ENCODE data around the gene PTPRK.

Gene PTPRK

DNA sequence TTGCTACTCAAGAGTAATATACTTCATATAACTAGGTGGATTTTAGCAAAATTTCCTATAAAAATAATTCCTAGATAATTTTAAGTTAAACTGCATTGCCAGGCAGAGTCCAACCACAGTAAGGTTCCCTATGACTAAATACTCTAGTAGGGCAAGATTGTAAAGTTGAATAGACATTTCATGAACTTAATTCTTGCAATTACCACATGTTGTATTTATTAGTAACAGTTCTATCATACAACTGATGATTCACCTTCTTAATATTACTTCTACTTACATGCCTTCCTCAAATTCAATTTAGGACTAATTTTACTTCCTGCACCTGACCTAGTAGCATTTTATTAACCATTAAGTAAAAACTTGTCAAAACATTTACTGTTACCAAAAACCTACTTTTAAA, 352.8 kb downstream of the PTPRK start:
- TF ChIP-seq, protein P1, sequence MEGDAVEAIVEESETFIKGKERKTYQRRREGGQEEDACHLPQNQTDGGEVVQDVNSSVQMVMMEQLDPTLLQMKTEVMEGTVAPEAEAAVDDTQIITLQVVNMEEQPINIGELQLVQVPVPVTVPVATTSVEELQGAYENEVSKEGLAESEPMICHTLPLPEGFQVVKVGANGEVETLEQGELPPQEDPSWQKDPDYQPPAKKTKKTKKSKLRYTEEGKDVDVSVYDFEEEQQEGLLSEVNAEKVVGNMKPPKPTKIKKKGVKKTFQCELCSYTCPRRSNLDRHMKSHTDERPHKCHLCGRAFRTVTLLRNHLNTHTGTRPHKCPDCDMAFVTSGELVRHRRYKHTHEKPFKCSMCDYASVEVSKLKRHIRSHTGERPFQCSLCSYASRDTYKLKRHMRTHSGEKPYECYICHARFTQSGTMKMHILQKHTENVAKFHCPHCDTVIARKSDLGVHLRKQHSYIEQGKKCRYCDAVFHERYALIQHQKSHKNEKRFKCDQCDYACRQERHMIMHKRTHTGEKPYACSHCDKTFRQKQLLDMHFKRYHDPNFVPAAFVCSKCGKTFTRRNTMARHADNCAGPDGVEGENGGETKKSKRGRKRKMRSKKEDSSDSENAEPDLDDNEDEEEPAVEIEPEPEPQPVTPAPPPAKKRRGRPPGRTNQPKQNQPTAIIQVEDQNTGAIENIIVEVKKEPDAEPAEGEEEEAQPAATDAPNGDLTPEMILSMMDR (conservative IDR thresholded peaks at IDR 0.05), result no peak
- H3K27ac ChIP-seq, result no peak overlapping the region

DNA sequence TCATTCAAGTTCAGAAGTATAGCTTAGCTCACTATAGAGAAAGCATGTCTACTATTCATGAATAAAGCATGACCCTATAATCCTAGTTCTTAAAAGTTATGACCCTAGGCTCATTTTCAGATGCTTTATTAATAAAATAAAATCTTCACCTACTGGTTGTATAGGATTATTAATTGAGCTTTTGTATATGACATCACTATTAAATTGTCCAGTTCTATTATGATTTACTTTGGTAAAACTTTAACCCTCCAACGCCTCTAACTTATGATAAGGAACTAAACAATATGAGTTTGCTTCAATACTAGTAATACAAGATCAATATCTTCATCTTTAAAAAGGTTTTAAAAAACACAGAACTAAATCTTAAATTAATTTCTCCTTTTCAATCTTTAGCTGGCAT, 356.1 kb downstream of the PTPRK start:
- TF ChIP-seq, protein P1 (conservative IDR thresholded peaks at IDR 0.05), result no peak
- H3K27ac ChIP-seq, result no peak overlapping the region

DNA sequence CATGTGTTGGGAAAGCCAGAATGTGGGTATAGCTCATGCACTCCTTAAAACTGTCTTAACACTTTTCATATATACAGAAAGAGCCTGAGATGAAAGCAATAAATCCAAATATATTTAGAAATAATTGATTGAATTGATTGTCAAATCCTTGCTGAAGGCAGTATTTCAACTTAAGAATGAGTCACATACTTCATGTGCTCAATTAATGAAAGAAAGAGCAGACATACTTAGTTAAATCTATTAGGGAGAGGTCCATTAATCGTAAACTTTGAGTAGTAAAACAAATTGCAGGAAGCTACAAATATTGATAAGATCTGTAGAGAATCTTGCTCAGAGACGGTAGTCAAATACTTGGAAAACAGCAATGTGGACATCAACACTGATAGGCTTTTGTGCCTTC, 358.0 kb downstream of the PTPRK start:
- TF ChIP-seq, protein P1 (conservative IDR thresholded peaks at IDR 0.05), result no peak
- H3K27ac ChIP-seq, result no peak overlapping the region

DNA sequence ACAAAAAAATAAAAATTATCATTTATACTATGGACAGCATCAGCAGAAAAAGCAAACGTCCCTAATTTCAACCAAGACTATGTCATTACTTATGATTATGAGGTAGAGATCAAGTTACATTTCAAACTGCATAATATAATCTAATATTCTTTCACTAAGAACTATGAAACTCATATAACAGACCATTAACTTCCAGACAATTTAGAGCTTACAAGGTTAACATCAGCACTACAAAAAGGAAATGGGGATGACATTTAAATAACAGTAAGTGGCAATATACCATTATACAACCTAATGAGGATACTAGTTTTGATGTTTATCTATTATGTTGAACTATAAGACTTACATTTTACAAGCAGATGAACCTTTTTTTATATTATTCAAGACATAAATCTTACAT, 358.6 kb downstream of the PTPRK start:
- TF ChIP-seq, protein P1 (conservative IDR thresholded peaks at IDR 0.05), result no peak
- no peak overlapping the region for H3K27ac ChIP-seq

DNA sequence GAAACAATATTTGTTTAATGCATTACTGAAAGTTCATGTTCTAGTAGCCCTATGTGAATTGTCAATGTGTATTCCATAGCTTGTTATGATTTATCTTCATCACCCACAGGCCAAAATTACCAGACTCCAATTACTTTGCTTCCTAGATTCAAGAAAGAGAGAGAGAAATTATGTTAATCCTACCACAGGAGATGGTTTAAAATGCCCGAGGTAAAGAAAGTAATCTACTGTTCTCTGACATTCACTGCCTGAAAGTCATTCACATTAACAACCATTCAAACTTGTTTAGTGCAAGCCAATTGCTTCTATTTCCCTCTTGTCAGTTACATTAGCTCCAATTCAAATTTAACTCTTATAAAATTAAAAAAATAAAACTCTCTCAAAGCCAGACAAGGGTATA, 359.1 kb downstream of the PTPRK start:
- TF ChIP-seq, protein P1 (conservative IDR thresholded peaks at IDR 0.05), result no peak
- H3K27ac ChIP-seq, result no peak overlapping the region

DNA sequence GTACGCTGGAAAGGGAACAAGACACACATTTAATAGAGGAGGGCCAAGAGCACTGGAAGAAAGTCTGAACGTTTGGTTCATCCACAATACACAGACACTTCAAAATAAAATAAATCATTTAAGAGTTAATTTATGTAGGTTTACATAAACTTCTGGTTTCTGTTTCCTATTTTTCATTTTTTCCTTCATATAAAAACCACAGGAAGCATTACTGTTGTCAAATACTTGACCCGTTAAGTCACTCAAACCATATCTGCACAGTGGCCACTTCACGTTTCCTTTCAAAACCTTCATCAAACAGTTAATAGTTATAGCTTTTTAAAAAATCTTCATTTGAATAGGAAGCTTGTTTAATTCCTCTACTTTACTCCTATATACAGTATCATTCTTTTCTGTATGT, 361.9 kb downstream of the PTPRK start:
- TF ChIP-seq, protein P1 (conservative IDR thresholded peaks at IDR 0.05), result no peak
- H3K27ac ChIP-seq, result no peak overlapping the region

DNA sequence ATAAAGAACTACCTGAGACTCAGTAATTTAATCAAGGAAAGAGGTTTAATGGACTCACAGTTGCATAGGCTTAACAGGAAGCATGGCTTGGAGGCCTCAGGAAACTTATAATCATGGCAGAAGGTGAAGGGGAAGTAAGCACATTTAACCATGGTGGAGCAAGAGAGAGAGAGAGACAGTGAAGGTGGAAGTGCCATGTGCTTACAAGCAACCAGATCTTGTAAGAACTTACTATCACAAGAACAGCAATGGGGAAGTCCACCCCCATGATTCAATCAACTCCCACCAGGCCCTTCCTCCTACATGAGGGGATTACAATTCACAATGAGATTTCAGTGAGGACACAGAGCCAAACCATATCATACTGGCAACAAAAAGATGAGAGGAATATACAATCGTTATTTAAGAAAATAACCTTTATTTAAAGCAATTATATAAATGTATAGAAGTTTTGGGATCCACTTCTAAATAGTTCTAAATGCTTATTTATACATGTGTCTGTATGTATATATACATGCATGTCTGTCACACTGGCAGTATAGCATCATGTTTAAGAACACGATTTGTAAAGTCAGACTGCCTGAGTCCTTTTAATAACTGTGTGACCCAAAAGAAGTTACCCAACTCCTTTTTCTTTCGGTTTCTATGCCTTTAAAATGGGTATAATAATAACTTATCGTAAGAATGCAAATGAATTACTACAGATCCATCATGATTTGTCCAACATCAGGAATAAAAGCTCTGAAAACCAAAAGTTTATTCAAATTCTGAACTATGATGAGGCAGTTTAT, 363.9 kb downstream of the PTPRK start:
- TF ChIP-seq, protein P1 (conservative IDR thresholded peaks at IDR 0.05), result no peak
- no peak overlapping the region for H3K27ac ChIP-seq

All from VCaP (cell line).